ENCODE measurements around the gene CNTFR.

DNA sequence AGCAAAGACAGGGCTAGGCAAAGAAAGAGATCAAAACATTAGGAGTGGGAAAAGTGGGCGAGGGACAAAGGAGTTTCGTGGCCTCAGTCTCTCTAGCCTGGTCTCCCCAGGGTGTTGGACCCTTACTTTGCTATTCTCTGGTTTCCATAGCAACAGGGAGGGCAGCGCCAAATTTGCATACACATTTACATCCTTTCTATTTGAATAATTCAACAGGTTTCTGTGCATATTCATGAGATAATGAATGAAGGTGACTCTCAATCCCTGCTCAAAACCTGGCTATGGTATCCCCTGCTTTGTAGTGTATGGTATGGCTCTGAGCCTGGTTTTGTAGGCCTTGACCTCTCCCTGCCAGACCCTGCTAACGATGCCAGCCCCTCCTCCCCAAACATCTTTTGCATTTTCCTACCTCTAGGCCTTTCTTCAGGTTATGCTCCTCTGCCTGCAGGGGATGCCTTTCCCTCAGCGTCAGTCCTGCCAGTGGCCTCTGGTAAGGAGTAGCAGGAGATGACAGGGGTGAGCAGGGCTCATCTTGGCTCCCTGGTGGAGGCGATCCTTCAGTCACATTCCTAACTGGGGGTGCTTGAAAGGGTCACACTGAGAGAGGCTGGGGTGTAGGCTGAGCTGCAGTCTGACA is 12.5 kb upstream of the CNTFR start:
- TF ChIP-seq BHLHE40 (IDR thresholded peaks at IDR 0.05; ENCODE audit: borderline replicate concordance) (no peak), TARDBP (IDR thresholded peaks at IDR 0.05) (no peak), SUZ12 (IDR thresholded peaks at IDR 0.05) (no peak), NFRKB (IDR thresholded peaks at IDR 0.05) (no peak), CTBP1 (IDR thresholded peaks at IDR 0.05; ENCODE audit: borderline replicate concordance) (no peak), HDGF (IDR thresholded peaks at IDR 0.05; ENCODE audit: borderline replicate concordance) (no peak), FOXK2 (IDR thresholded peaks at IDR 0.05) (no peak), FOXM1 (IDR thresholded peaks at IDR 0.05; ENCODE audit: borderline replicate concordance) (no peak), FOXA1 (IDR thresholded peaks at IDR 0.05) (no peak), ZNF384 (IDR thresholded peaks at IDR 0.05) (no peak), ARNT (IDR thresholded peaks at IDR 0.05) (no peak), ELF4 (IDR thresholded peaks at IDR 0.05) (no peak), SP1 (IDR thresholded peaks at IDR 0.05) (no peak)
